DMS53 treated with DMSO at 0.1 percent for 48 hours (cell line): ENCODE results near the gene GAK.
"Not testable (repeated sequence)": the region's sequence is repeated elsewhere in the genome, so short reads cannot be mapped to it uniquely, and the experiment has no call there.

ENCODE experiments used
- DNase-seq: peaks from one replicate; lab custom pipeline; 2025; ENCODE audit not compliant: unreplicated experiment; lab: John Stamatoyannopoulos, UW

Gene GAK

DNA sequence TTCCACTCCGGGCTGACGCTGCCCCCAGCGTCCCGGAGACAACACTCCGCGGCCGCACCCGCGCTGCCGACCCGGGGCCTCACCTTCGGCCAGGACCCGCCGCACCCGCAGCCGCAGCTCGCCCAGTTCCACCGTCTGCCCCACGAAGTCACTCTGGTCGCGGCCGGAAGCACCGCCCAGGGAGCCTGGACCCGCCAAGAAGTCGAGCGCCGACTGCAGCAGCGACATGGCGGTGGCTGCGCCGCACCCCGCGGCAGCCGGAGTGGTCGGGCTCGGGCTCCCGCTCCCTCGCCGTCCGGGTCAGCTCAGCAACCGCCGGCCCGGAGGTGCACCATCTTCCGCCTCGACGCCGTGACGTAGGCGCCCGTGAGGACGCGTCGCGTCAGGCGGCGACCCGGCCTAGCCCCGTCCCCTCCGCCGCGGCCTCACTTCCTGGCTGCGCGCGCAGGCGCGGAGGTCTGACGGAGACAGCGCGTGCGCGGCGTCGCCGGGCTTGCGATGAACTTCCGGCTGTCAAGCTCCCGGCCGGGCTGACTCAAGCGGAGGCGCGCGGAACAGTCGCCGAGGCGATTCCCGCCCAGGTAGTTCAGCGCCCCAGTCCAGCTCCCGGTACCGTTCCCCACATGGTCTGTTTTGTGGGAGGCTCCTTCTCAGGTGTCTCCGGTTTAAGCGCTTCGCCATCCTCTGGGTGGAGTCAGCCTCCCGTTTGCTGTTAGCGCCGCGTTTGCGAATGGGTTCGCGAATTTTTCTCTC is at the start of gene GAK, which contains the start of gene TMEM175:
Gene GAK (minus strand): TSS at position 357 of the 753 bp plus-strand sequence. CDS start 129 bp downstream, at position 228.
Gene TMEM175 (plus strand): TSS at position 501 of the 753 bp plus-strand sequence. CDS start 15,280 bp downstream, outside the sequence.
- peak; percentile 97 for DNase-seq

DNA sequence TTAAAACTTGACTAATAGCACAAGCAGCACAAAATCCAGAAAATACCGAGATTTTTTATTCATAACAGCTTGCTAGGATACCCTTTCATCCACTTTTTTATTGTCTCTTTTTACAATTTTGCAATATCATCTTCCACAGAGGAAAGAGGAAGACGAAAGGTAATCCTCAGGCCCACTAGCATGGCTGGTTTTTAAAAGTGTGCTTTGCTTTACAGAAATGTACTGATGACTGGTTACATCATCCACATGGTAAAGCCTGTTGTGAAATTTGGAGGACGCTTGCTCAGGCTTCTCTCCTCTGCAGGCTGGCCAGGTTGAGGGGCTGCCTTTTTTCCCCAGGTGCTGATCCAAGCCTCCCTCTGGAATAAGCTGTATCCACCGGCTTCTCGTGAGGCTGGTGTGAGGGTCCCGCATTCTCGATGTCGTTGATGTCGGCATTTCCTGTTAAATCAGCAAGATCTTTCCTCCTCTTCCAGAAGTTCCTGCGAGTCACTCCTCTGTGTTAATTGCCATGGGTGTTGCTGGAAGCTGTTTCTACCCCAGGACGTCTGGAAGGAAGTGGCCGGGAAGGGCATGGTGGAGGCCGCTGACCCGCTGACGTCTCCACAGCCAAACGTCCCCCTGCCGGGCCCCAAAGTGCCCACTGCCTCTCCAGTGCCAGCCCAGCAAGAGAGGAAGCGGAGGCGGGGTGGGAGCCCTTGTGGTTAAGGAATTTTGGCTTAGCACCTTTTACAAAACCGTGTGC is 47.0 kb upstream of the GAK start:
- DNase-seq = no peak

DNA sequence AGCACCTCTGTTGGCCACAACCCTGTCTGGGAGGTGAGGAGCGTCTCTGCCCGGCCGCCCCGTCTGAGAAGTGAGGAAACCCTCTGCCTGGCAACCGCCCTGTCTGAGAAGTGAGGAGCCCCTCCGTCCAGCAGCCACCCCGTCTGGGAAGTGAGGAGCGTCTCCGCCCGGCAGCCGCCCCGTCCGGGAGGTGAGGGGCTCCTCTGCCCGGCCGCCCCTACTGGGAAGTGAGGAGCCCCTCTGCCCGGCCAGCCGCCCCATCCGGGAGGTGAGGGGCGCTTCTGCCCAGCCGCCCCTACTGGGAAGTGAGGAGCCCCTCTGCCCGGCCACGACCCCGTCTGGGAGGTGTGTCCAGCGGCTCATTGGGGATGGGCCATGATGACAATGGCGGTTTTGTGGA is 43.9 kb upstream of the GAK start:
- not testable (repeated sequence) for DNase-seq

GRCh38 chr4:974668-975067 is 42.6 kb upstream of the GAK start:
- no peak for DNase-seq

DNA sequence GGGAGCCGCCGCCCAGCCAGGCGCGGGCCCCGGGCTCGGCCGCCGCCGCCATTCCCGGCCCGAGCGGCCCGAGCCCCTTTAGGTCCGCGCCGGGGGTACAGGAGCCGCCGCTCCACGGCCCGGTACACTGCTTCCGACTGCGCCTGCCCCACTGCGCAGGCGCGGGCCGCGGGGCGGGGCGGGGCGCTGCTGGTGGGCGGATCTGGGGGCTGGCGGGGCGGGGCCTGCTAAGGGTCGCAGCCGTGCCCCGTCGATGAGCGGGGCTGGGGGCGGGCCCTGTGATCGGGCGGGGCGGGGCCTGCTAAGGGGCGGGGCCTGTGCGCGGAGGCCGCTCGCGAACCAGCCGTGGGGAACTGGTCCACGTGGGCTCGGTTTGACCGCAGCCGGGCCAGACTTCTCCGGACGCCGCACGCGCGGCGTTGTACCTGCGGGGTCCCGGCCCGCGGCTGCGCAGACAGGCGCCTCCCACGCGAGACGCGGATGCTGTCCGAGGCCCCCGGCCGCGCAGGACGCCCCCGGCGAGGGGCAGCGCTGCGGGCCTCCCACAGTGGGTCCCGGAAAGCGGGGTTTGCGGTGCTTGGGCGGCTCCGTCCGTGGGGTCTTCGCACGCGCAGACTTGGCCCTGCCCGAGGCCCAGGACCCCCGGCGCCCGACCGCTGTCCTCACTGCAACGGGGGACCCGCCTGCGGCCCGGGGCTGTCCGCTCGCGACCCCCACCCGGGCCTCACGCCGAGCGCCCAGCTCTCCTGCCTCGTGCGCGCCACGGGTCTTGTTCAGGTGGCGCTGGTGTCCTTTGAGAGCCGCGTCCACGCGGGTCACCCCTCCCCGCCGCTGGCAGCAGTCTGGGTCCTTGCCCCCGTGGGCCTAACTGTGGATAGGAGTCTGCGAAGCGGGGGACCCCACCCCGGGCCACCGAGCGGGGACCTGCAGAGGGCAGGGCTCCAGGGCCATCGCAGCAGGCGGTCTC is 41.6 kb upstream of the GAK start, which contains the start of gene DGKQ:
Gene DGKQ (minus strand): TSS at position 139 of the 967 bp plus-strand sequence. CDS start 87 bp downstream, at position 52.
- peak; percentile 37 for DNase-seq

DNA sequence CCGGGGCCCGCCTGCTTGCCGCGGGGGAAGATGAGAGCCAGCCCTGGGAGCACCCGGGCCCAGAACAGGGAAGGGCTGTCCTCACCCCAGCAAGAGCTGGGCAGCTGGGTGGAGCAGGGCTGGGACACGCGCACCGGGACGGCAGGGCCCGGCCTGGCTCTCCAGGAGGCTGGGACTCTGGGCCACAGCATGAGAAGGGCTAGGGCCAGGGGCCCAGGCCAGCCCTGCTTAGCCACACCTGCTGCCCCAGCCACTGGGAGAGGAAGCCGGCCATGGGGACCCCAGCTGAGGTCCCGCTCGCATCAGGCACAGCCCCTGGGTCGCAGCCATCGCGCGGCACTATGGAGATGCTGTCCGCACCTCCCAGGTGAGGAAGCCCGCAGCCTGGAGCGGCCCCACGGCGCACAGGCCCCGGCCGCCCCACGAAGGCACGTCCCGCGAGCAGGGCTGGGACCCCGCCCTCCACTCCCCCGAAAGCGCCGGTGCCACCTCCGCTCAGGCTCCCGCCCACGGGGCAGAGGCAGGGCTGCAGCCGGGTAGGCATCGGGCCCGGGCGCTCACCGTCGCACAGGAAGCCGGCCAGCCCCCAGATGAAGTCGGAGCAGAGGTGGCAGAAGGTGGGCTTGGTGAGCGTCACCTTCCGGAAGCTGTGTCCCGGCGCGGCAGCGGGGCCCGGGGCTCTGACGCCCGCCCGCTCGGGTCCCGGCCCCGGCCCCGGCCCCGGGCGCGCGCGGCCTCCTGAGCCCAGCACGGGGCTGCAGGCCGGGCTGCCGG is 40.7 kb upstream of the GAK start:
- DNase-seq = no peak

DNA sequence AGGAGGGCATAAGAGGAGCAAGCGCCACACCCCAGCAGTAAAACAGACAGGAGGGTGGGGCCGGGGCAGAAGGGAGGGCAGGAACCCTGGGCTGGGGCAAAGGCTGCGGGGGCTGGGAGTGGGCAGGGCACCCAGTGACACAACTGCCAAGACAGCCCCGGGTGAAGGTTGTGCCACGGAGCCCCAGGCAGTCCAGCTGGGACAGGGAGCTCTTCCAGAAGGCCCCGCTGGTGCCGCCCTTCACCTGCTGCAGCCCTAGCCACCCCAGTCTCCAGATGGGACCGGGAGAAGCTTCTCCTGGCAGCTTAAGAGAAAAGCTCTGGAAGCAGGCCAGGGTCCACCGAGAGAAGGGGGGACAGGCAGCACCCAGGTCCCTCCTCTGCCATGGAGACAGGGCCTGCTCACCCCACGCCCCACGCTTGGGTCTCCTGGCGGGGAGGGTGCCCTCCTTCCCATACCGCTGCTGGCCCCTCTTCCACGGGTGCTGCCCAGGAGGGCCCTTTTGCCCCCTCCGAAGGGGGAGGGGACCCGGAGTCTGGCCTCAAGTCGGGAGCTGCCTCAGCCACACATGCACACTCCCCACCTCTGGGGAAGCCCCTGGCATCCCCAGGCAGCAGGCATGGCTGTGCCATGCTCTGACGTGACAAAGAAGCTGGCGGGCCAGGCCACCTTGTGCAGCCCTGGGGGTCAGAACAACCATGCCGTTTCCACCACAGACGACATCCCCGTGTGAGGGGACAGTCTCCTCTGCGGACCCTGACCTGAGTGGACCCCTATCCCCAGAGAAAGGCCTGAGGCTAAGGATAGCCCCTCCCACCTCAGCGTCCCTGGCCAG is 39.8 kb upstream of the GAK start:
- no peak for DNase-seq

DNA sequence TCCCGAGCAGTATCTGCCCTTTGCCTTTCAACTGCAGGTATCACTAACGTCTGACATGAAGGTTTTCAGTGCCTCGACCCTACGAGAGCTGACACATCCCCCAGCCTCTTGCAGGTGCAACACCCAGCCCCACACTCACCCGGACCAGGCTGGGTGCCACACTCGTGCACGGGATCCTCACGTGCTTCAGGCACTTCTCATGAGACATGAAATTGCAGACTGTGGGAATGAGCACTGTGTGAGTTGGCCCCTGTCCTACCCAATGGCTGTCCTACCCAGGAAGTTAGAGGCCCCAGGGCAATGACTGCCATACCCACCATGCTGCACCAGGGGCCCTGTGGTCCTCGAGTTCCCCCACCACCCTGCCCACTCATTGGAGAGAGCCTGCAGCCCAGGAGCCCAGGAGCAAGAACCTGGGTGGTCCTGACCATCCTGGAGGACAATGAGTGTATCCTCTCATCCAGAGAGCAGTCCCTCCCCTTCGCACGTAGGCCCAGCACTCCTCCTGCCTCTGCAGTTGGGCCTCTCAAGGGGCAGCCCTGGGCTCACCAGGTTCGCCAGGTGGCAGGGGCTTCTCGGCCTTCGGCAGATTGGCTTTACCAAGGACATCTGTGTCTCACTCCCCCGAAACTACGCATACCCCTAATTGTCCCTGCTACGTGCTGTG is 38.9 kb upstream of the GAK start:
- no peak for DNase-seq

DNA sequence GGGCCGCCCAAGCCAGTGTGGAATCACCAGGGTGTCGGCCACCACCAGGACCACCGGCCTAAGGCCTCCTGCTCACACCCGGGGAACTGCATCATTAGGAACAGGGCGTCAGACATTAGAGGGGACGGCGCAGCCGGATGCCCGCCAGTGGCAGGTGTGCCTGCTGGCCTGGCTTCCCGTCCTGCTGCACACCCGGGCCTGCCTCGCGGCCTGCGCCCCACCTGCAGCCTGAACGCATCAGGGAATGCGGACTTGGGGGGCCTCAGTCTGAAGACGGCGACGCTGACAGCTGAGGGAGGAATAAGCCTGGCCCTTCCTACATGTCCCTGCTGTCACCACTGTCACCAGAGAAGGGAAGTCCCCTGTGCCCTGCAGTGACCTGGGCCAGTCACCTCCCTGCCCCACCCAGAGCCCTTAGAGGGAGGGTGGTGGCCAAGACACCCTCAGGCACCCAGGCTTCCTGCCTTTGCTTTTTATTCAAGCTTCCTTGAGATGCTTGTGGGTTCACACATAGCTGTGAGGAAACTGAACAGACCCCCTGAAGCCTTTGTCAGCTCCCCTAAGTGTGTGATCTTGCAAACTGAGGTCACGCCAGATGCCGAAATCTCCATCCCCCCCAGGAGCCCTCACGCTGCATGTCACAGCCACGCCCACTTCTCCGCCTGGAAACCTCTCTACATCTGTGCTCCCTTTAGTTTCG is 38.1 kb upstream of the GAK start:
- DNase-seq = no peak

- DNase-seq = no peak
These were observed 36.7 kb upstream of the GAK start for GRCh38 chr4:968621-969394.

DNA sequence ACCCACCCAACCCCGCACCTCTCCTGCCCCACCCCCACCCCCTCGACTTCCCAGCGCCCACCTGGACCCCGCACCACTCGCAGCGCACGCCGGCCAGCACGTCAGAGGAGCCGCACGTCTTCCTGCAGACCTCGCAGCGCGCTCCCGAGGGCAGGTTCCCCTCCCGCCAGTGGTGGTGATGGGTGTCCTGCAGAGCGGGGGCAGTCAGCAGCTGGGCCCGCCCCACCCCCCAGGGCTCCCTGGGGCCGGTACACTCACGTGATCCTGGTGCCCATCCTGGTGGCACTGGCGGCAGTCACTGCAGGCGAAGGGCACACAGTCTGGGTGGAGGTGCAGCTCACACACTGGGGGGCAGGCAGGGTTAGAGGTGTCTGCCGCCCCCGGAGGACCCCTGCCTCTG is 36.1 kb upstream of the GAK start:
- no peak for DNase-seq

DNA sequence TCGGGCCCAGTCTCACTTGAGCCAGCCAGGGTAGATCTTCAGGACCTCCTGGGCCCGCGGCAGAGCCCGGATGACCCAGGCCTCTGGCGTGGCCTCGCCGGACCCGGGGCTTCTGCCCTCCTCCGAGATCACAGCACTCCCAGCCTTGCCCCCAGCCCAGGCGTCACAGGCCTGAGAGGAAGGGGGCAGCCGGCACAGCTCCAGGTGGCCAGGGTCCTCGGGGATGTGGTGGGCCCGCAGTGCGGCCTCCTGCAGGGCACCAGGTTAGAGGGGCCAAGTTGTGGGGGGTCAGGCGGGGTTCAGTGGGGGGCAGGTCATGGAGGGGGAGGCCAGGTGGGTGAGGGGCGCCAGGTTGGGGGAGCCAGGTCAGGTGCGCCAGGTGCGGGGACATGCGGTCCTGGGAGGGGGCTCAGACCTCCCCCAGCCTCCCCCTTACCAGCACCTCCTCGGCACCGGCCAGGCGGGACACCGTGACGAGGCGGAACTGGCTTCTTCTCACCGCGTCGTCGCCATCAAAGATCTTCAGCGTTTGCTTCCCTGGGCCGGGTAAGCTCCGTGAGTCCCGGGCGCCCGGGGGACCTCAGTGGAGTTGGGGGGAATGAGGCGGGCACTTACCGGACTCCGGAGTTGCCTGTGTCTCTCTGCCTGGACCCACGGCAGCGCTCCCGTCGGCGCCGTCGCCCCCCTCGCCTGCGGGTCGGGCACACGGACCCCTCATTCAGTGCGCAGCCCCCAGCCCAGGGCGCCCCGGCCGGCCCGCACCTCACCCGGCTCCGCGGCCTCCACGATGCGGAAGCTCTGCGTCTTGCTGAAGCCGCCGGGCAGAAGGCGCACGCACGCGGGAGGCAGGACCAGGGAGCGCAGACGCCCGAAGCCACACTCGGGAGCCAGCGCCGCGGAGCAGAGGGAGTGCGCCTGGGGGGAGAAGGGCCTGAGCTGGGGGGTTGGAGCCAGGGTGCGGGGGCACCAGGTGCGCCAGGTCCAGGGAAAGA is 35.3 kb upstream of the GAK start:
- no peak for DNase-seq

DNA sequence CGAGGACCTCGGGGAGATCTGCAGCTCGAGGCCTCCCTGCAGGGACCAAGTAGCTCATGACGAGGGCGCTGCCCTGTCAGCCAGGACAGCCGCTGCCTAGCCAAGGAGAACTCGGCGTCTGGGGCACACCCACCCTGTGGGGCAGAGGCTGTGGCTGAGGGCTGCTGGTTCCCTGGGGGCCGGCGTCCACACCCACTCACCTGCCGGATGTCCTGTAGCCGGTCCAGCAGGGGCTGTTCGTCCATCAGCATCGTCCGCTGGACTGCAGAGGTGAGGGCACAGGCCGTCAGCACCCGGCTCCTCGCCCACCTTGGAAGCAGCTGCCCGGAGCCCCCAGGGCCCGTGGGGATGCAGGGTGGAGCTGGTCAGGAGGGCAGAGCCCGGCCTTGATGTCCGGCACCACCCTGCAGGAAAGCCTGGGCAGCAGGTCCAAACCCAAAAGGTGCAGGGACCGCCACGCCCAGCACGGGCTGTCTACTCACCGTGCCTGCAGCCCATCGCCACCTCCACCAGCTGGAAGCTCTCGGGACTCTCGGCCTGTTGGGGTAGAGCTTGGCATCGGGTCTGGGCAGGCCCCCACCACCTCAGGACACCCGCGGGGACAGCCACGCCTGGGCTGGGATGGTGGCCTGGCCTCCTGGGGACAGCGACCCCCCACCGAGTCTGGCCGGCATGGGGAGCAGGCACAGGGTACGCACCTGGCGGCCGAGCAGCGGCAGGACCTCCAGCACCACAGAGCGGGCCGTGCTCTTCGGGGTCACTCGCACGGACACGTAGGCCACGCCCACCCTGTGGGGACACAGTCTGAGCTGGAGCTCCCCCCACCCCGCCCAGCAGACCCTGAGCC is 34.4 kb upstream of the GAK start:
- DNase-seq = no peak

DNA sequence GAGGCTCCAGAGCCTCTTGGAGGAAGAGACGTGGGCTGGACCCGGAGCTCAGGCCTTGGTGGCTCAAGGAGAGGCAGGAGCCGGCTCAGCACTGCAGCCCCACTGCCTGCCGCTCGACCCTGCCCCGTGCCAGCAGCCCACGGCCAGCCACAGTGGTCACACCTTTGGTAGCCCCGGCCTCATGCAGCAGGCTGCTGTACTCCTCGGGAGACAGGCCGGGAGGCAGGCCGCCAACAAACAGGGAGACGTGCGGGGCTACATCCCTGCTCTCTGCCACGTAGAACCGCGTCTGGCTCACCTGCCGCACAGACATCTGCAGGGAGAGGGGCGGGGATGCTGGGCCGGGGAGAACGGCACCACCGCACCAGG is 33.6 kb upstream of the GAK start:
- DNase-seq = no peak

GRCh38 chr4:965048-965765 is 33.1 kb upstream of the GAK start:
- no peak for DNase-seq
